GM04503 (cell line): ENCODE measurements around the gene RBBP4.
"Not testable (repeated sequence)": the region's sequence is repeated elsewhere in the genome, so short reads cannot be mapped to it uniquely, and the experiment has no call there.

ENCODE experiments used
- DNase-seq: peaks from one replicate; pipeline ENCODE4 v3.0.0-alpha.2; 2012; ENCODE audit warnings: low read depth

The RBBP4 gene

GRCh38 chr1:32693455-32694174, 42.6 kb downstream of the RBBP4 start:
- DNase-seq = no peak

- peak; percentile 64 for DNase-seq
Observed at GRCh38 chr1:32695098-32695904, 44.3 kb downstream of the RBBP4 start.

- no peak for DNase-seq
Observed at GRCh38 chr1:32696041-32696440, 45.0 kb downstream of the RBBP4 start.

GRCh38 chr1:32696996-32697395, 46.0 kb downstream of the RBBP4 start:
- DNase-seq = not testable (repeated sequence)

- no peak for DNase-seq
Observed at GRCh38 chr1:32701421-32701911, 50.5 kb downstream of the RBBP4 start.

GRCh38 chr1:32701951-32702598, 51.1 kb downstream of the RBBP4 start:
- no peak for DNase-seq

GRCh38 chr1:32702599-32703478, 51.8 kb downstream of the RBBP4 start, which contains the start of gene SYNC:
SYNC (minus strand) TSS chr1:32702770; CDS start chr1:32702660, 110 bp downstream.
- DNase-seq = peak; percentile 47

- peak; percentile 88 for DNase-seq
Observed at GRCh38 chr1:32703479-32704291, 52.7 kb downstream of the RBBP4 start.

GRCh38 chr1:32705516-32705915, 54.5 kb downstream of the RBBP4 start:
- no peak for DNase-seq

GRCh38 chr1:32706491-32706890, 55.5 kb downstream of the RBBP4 start:
- no peak for DNase-seq

GRCh38 chr1:32709075-32709474, 58.1 kb downstream of the RBBP4 start:
- no peak for DNase-seq

GRCh38 chr1:32709476-32709875, 58.5 kb downstream of the RBBP4 start:
- DNase-seq = no peak

- not testable (repeated sequence) for DNase-seq
Observed at GRCh38 chr1:32711221-32711620, 60.2 kb downstream of the RBBP4 start.

GRCh38 chr1:32713081-32713480, 62.1 kb downstream of the RBBP4 start:
- no peak for DNase-seq

GRCh38 chr1:32714277-32714676, 63.3 kb downstream of the RBBP4 start:
- no peak for DNase-seq

- no peak for DNase-seq
Observed at GRCh38 chr1:32715901-32716311, 64.9 kb downstream of the RBBP4 start.

GRCh38 chr1:32716312-32717148, 65.5 kb downstream of the RBBP4 start:
- DNase-seq = no peak

- no peak for DNase-seq
Observed at GRCh38 chr1:32717503-32717902, 66.5 kb downstream of the RBBP4 start.

GRCh38 chr1:32718036-32718435, 67.0 kb downstream of the RBBP4 start:
- DNase-seq = no peak

GRCh38 chr1:32718527-32718926, 67.5 kb downstream of the RBBP4 start:
- no peak for DNase-seq
